ENCODE measurements around the gene DDX43.

DNA sequence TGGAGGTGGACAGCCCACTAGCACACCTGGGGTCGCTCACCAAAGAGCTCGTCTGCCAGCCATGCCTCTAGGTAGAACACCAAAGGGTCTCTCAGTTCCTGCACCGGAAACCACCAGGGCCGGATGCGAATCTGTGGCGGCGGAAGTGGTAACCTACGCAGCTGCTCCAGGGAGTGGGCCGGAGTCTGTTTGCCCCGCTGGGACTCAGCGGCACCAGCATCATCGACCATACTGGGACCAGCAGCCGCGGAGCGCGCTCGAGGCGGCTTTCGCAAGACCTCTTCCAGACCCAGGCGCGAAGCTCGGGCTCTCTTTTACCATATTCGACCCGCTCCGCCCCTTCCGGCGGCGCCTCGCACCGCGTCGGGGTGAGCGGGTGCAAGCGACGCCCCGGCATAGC lies 25.1 kb upstream of the DDX43 start, which contains the start of gene OOEP:
- no peak for TF ChIP-seq BCL11A (IDR thresholded peaks at IDR 0.05; ENCODE audit: low read depth, low read length)
- TF ChIP-seq, protein P1, sequence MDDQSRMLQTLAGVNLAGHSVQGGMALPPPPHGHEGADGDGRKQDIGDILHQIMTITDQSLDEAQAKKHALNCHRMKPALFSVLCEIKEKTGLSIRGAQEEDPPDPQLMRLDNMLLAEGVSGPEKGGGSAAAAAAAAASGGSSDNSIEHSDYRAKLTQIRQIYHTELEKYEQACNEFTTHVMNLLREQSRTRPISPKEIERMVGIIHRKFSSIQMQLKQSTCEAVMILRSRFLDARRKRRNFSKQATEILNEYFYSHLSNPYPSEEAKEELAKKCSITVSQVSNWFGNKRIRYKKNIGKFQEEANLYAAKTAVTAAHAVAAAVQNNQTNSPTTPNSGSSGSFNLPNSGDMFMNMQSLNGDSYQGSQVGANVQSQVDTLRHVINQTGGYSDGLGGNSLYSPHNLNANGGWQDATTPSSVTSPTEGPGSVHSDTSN (IDR thresholded peaks at IDR 0.05; ENCODE audit: insufficient replicate concordance, low read depth, low read length), result no peak
- TF ChIP-seq SREBF1 (IDR thresholded peaks at IDR 0.05; ENCODE audit: low read length), result no peak
- TF ChIP-seq RBBP5 (conservative IDR thresholded peaks at IDR 0.05), result no peak
- TF ChIP-seq, protein P2, sequence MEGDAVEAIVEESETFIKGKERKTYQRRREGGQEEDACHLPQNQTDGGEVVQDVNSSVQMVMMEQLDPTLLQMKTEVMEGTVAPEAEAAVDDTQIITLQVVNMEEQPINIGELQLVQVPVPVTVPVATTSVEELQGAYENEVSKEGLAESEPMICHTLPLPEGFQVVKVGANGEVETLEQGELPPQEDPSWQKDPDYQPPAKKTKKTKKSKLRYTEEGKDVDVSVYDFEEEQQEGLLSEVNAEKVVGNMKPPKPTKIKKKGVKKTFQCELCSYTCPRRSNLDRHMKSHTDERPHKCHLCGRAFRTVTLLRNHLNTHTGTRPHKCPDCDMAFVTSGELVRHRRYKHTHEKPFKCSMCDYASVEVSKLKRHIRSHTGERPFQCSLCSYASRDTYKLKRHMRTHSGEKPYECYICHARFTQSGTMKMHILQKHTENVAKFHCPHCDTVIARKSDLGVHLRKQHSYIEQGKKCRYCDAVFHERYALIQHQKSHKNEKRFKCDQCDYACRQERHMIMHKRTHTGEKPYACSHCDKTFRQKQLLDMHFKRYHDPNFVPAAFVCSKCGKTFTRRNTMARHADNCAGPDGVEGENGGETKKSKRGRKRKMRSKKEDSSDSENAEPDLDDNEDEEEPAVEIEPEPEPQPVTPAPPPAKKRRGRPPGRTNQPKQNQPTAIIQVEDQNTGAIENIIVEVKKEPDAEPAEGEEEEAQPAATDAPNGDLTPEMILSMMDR (IDR thresholded peaks at IDR 0.05 in 2 of 3, conservative IDR thresholded peaks at IDR 0.05 in 1 of 3; ENCODE audit: control insufficient read depth in 2 of 3, extremely low read depth in 1 of 3, insufficient read depth in 1 of 3, low read depth in 3 of 3, low read length in 3 of 3), result no peak
- TF ChIP-seq POLR2A (IDR thresholded peaks at IDR 0.05; ENCODE audit: low read depth, low read length), result no peak
- no peak for TF ChIP-seq BACH1 (IDR thresholded peaks at IDR 0.05; ENCODE audit: borderline replicate concordance)
- TF ChIP-seq, protein P3, sequence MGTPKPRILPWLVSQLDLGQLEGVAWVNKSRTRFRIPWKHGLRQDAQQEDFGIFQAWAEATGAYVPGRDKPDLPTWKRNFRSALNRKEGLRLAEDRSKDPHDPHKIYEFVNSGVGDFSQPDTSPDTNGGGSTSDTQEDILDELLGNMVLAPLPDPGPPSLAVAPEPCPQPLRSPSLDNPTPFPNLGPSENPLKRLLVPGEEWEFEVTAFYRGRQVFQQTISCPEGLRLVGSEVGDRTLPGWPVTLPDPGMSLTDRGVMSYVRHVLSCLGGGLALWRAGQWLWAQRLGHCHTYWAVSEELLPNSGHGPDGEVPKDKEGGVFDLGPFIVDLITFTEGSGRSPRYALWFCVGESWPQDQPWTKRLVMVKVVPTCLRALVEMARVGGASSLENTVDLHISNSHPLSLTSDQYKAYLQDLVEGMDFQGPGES (IDR thresholded peaks at IDR 0.05), result no peak
